ENCODE measurements around the gene TMEM151B.

DNA sequence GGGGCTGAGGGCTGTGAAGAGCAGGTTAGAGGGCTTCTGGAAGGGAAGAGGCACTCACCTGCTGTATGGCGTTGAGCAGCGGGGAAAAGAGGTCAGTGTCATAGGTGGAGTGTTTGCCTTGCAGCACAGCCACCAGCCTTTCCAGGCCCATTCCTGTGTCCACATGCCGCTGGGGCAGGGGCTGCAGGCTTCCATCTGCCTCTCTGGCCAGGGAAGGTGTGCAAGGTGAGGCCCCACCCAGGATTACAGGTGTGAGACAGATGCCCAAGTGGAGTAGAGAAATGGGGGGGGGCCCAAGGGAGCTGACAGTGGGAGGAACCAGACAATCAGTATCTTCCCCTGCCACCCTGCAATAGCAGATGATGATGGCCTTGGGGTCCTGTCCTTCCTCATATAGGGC, 40.0 kb downstream of the TMEM151B start:
- TF ChIP-seq, protein P1, sequence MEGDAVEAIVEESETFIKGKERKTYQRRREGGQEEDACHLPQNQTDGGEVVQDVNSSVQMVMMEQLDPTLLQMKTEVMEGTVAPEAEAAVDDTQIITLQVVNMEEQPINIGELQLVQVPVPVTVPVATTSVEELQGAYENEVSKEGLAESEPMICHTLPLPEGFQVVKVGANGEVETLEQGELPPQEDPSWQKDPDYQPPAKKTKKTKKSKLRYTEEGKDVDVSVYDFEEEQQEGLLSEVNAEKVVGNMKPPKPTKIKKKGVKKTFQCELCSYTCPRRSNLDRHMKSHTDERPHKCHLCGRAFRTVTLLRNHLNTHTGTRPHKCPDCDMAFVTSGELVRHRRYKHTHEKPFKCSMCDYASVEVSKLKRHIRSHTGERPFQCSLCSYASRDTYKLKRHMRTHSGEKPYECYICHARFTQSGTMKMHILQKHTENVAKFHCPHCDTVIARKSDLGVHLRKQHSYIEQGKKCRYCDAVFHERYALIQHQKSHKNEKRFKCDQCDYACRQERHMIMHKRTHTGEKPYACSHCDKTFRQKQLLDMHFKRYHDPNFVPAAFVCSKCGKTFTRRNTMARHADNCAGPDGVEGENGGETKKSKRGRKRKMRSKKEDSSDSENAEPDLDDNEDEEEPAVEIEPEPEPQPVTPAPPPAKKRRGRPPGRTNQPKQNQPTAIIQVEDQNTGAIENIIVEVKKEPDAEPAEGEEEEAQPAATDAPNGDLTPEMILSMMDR (IDR thresholded peaks at IDR 0.05; ENCODE audit: poor library complexity), result no peak
- TF ChIP-seq EZH2phosphoT487 (IDR thresholded peaks at IDR 0.05; ENCODE audit: low read depth, severe bottlenecking, unreplicated experiment) (no peak), EZH2 (IDR thresholded peaks at IDR 0.05; ENCODE audit: borderline replicate concordance) (no peak)
